NCI-H345 treated with DMSO at 0.1 percent for 48 hours (cell line): ENCODE results near the gene RTTN.
"Not testable (repeated sequence)": the region's sequence is repeated elsewhere in the genome, so short reads cannot be mapped to it uniquely, and the experiment has no call there.

ENCODE experiments used
- DNase-seq: peaks from one replicate; lab custom pipeline; 2025; ENCODE audit not compliant: unreplicated experiment; lab: John Stamatoyannopoulos, UW

The RTTN gene

GRCh38 chr18:70205421-70206397 is at the start of gene RTTN:
Gene RTTN, minus strand, starts transcription at chr18:70205687. Its CDS starts 29 bp downstream, at chr18:70205658.
- DNase-seq: peak; percentile 90

GRCh38 chr18:70250781-70251180 is 45.3 kb upstream of the RTTN start:
- DNase-seq: peak; percentile 23

- DNase-seq: not testable (repeated sequence)
These were observed 44.4 kb upstream of the RTTN start for GRCh38 chr18:70249861-70250260.

- DNase-seq: no peak
These were observed 43.6 kb upstream of the RTTN start for GRCh38 chr18:70249118-70249517.

- DNase-seq: no peak
These were observed 40.6 kb upstream of the RTTN start for GRCh38 chr18:70246061-70246466.

GRCh38 chr18:70243131-70243929 is 37.8 kb upstream of the RTTN start:
- no peak for DNase-seq

- not testable (repeated sequence) for DNase-seq
These were observed 31.4 kb upstream of the RTTN start for GRCh38 chr18:70236921-70237320.

GRCh38 chr18:70235478-70235877 is 30.0 kb upstream of the RTTN start:
- no peak for DNase-seq

GRCh38 chr18:70234667-70235459 is 29.4 kb upstream of the RTTN start:
- no peak for DNase-seq

- no peak for DNase-seq
These were observed 28.5 kb upstream of the RTTN start for GRCh38 chr18:70233974-70234373.

GRCh38 chr18:70232261-70232660 is 26.8 kb upstream of the RTTN start:
- DNase-seq: no peak

GRCh38 chr18:70229639-70230038 is 24.2 kb upstream of the RTTN start:
- DNase-seq: no peak

GRCh38 chr18:70228536-70228935 is 23.0 kb upstream of the RTTN start:
- DNase-seq: no peak

- no peak for DNase-seq
These were observed 22.0 kb upstream of the RTTN start for GRCh38 chr18:70227438-70227837.

- no peak for DNase-seq
These were observed 16.4 kb upstream of the RTTN start for GRCh38 chr18:70221915-70222278.

GRCh38 chr18:70221156-70221914 is 15.8 kb upstream of the RTTN start:
- DNase-seq: no peak

- DNase-seq: no peak
These were observed 15.1 kb upstream of the RTTN start for GRCh38 chr18:70220628-70221027.

- DNase-seq: no peak
These were observed 14.2 kb upstream of the RTTN start for GRCh38 chr18:70219688-70220087.

- DNase-seq: no peak
These were observed 11.3 kb upstream of the RTTN start for GRCh38 chr18:70216788-70217187.

GRCh38 chr18:70207181-70207580 is 1.7 kb upstream of the RTTN start:
- DNase-seq: no peak
